GM19035 (cell line): ENCODE data around the gene FHIT.

ENCODE experiments used
- ATAC-seq: cut with Tn5 transposase; IDR thresholded peaks from one replicate; pipeline ENCODE4 v1.9.1; 2021; ENCODE audit not compliant: unreplicated experiment

FHIT gene

DNA sequence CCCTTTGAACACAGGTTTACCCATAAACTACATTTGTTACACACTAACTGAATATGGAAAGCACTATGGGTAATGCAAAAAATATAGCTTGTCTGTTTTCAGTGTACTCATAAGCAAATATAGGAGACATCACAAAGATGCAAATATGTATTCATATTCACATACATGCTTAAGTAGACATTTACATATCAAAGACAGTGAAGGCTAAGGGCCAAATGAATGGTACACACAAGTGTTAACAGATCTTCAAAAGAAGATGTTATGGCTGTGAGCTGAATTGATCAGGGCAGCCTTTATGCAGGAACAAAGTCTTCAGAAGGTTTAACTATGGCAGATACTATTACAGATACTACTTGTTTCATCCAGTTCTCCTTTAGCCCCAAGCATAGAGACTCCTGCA is 384.1 kb downstream of the FHIT start:
- no peak for ATAC-seq

DNA sequence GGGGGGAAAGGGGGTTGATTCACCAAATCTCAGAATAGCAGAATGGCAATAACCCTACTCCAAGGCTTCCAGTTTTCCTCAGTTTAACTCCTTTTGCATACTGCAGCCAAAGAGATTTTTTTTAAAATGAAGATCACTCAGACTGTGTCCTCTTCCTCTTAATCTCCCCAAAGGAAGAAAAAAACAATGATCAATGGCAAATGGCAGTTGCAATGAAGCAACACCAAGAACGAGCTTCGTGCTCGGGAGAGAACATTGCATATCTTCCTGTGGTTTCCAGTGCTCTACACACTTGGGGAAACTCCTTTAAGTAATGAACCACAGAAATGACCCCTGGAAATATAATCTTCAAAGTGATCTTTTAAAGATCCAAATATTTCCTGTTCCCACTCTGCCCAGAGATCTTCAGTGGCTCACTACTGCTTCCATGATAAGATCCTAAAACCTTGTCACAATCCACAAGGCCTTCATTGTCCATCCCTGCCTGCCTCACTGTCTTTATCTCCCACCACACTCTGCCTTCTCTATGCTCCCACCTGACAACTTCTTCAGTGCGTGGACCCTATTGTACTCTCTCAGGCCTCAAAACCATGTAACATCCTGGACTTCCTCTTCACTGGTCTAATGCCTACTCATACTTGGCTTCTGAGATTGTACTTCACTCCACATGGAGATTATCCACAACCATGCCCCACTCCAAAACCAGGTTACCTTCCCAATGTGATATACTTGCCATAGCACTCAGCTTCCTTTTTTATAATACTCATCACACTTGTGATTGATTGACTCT is 394.8 kb downstream of the FHIT start:
- ATAC-seq, result no peak

DNA sequence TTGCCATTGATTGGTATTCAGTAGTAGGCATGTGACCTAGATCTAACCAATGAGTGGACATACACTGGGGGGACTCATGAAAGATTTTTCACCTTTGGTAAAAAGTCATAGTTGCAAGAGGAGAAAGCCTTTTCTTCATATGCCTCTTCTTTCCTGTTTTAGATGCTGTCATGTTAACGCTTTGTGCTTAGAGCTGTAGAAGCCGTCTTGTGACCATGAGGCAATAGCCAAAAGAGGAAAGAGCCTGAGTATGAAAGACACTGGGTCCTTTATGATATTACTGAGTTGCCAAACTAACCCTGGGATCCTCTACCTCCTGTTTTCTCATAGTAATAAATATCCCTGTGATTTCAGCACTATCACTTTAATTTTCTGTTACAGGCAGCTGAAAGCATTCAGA is 396.0 kb downstream of the FHIT start:
- ATAC-seq, result no peak

GRCh38 chr3:60854791-60855190 is 396.5 kb downstream of the FHIT start:
- ATAC-seq, result no peak

- ATAC-seq, result no peak
Measured at GRCh38 chr3:60847791-60848190, 403.5 kb downstream of the FHIT start.

DNA sequence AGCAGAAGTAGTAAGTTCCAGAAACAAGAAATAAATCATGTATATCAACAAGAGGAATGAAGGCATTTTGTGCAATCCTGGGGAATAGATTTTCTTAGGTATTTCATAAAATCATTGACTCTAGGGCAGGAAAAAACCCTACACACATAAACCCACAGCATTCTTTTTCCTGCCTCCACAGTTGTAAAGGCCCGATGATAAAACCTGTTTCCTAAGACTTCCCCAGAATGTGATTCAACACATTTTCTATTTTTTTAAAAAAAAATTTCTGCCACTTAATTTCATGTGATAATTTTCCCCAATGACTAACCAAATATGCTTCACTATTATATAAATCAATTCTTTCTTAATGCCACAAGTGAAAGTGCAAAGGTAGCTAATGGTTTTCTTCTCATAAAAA is 407.0 kb downstream of the FHIT start:
- no peak for ATAC-seq

DNA sequence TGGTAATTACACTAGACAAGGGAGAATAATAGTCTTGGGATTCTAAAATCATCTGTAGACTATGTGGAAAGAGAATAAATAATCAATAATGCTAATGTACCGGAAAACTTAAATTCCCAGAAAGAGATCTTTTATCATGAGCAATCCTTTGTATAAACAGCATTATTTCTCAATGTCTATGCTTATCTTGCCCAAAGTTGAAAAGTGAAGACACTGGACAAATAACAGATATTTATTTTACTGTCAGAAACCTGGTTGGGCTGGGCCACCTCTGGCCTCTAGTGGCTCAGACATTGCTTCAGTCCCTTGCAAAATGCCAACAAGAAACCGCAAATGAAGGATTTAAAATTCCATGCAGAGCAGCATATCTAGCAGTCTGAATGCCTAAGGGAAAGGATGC is 409.9 kb downstream of the FHIT start:
- ATAC-seq, result no peak

- ATAC-seq, result no peak
Measured at GRCh38 chr3:60839246-60839645, 412.0 kb downstream of the FHIT start.

DNA sequence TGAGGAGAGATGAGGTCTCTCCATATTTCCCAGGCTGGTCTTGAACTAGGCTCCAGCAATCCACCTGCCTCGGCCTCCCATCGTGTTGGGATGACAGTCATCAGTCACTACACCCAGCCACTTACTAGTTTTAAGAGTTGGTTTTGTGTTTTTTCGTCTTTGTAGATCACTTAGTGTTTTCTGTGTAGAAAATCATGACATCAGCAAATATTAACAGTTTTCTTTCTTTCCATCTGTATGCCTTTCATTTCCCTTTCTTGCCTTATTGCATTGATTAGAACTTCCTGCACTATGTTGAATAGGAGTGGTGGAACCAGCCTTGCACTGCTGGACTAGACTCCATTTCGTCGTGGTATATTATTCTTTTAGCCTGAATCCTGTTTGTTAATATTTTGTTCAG is 415.5 kb downstream of the FHIT start:
- ATAC-seq, result no peak

- ATAC-seq, result no peak
Measured at GRCh38 chr3:60829058-60829457, 422.2 kb downstream of the FHIT start.

- ATAC-seq, result no peak
Measured at GRCh38 chr3:60827666-60828065, 423.6 kb downstream of the FHIT start.

DNA sequence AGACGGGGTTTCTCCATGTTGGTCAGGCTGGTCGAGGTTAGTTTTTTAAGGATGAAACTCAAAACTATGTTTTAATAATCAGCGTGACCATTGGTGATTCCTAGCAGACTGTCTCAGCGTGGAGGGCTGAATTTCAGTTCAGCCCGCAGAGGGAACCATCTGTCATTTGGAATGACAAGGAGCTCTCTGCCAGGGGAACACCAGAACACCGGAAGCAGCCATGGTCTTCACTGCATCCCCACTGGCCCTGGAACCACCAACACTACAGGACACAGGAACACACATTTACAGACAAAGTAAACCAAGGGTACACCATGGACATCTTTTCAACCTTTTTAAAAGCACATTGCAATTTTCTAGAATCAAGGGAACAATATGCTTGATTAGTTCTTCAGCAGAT is 424.7 kb downstream of the FHIT start:
- no peak for ATAC-seq

DNA sequence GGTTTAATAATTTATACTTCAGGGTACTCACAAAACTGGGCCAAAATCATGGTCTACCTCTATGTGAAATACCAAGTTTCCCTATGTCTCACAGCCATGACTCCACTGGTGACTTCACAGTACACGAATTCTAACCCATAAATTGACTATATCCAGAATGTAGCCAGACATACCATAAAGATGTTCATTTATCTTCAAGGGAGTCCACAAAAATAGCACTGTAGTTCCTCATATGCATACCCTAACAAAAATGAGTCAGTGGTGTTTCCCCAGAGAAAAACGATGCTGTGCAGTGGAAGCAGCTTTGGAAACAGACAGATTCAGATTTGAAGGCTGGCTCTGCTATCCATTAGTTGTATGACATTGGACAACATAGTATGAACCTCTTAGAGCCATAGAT is 438.8 kb downstream of the FHIT start:
- ATAC-seq, result no peak

DNA sequence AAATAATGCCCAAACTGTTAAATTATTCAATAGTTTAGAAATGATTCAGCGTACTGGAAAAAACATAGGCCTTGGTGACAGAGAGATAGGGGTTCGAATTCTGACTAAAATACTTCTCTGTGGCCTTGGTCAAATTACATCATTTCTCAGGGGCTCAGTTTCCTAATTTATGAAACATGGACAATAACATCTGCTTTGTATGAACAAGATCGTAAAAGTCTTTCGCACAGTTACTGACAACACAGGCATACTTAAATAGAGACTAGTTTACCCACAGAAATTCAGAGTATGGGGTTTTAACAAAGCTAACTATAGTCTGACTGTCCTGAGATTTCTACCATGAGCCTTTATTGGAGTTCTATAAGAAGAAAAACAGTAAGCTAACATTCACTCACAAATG is 440.4 kb downstream of the FHIT start:
- no peak for ATAC-seq

DNA sequence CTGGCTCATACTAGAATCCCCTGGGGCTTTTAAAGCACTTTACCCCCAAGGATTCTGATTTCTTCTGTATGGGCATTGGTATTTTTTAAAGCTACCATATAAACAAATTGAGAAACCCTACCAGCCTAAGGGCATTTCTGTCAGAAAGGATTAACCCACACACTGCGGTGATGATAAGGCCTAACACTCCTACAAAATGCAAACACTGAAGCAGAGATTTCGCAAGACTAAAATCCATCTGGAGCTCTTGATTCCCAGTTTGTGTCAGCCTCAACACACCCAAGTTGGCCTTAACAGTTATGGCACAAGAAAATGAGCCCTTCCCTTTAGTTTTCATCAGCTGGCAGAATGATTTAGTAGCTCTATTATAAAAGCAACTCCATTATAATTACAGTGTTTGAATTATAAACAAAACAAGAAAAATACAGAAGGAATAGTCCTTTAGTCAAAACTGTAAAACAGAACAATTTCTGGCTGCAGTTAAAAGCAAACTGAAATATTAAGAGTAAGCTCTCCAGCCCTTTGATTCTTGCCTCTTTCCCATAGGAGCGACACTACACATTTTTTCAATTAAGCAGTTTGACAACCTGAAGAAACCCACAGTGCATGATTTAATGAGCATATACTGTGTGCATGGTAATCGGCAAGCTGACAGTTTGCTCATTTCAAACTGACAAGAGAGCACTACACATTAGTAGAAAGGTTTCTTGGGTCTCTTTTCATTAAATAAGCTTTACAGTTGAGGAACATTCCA is 441.2 kb downstream of the FHIT start:
- ATAC-seq, result no peak

- no peak for ATAC-seq
Measured at GRCh38 chr3:60803216-60804173, 447.8 kb downstream of the FHIT start.

- ATAC-seq, result no peak
Measured at GRCh38 chr3:60801307-60801706, 449.9 kb downstream of the FHIT start.

DNA sequence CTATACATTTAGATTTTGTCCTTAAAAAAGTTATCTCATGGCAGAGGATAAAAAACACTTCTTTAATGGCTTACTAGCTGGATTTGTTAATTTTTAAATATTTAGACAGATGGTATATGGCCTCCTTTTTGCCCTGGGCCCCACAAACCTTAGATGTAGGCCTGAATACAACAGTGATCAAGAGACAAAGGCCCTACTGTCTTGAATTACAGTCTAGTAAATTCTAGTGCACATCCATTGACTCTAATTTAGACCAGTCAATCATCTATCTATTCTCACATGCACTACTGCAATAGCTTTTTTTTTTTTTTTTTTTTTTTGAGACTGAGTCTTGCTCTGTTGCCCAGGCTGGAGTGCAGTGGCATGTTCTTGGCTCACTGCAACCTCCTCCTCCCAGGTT is 452.8 kb downstream of the FHIT start:
- no peak for ATAC-seq

GRCh38 chr3:60792249-60792852 is 458.9 kb downstream of the FHIT start:
- no peak for ATAC-seq

DNA sequence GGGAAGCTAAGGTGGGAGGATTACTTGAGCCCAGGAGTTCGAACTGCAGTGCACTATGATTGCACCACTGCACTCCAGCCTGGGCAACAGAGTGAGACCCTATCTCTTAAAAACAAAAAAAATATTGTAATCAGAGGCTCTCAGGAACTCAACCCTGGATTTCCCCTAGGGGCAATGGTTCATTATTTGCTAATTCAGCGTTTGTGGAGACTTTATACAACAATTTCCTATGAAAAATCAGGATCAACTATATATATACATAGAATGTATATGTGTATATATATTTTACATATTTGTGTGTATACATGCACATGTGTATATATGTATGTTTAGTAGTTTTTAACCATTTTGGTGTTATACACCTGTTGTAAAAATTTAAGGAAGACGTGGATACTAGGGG is 463.1 kb downstream of the FHIT start:
- ATAC-seq, result no peak

DNA sequence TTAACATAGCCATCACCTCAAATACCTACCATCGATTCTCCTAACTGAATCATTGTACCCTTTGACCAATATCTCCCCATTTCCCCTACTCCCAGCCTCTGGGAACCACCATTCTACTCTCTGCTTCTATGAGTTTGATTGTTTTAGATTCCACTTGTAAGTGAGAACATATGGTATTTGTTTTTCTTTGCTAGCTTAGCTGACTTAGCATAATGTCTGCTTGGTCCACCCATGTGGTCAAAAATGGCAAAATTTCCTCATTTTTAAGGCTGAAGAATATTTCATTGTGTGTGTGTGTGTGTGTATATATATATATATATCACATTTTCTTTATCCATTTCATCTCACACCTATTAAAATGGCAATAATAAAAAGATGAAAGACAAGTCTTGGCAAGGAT is 469.3 kb downstream of the FHIT start:
- ATAC-seq, result no peak
